Epidermal melanocyte (primary cell): ENCODE results near the gene SRC.
"Not testable (repeated sequence)": the region's sequence is repeated elsewhere in the genome, so short reads cannot be mapped to it uniquely, and the experiment has no call there.

Source experiments
- DNase-seq: peaks from one replicate; pipeline ENCODE4 v3.0.0; 2011; ENCODE audit warnings: low spot score; ENCODE audit not compliant: insufficient read length

The SRC gene

DNA sequence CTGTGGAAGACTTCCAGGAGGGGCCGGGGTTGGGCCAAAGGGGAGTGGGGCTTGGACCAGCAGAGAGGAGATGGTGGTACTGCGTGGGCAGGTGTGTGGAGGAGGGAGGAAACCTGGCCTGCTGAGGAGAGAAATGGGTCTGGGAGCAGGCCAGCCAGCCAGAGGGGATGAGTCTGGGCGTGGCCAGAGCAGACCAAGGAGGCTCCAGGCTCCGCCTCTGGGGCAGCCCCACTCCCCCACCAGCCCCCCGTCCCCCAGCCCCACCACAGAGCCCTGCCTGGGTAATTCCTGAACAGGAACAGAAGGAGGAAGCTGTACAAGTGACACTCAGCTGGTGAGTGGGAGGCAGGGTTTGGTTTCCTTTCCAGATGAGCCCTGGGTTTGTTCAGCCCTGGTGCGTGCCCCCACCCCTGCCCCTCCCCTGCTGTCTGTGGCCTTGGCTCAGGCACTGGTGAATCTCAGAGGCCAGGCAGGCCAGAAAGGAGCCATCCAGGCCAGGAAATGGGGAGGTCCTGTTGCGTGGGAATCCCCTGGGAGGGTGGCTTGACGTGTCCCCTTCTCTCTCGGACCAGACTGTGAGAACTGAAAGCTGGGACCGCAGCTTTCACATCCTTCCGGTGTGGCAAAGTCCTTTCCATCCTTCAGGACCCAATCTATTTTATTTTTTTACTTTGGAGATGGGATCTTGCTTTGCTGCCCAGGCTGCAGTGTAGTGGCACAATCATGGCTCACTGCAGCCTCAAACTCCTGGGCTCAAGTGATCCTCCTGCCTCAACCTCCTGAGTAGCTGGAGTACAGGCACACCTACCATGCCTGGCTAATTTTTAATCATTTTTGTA is 9.4 kb upstream of the SRC start:
- no peak for DNase-seq

GRCh38 chr20:37337208-37337991 is 8.5 kb upstream of the SRC start:
- no peak for DNase-seq

- DNase-seq, result not testable (repeated sequence)
Observed at GRCh38 chr20:37338380-37338779, 7.6 kb upstream of the SRC start.

- DNase-seq, result no peak
Observed at GRCh38 chr20:37339208-37339607, 6.7 kb upstream of the SRC start.

DNA sequence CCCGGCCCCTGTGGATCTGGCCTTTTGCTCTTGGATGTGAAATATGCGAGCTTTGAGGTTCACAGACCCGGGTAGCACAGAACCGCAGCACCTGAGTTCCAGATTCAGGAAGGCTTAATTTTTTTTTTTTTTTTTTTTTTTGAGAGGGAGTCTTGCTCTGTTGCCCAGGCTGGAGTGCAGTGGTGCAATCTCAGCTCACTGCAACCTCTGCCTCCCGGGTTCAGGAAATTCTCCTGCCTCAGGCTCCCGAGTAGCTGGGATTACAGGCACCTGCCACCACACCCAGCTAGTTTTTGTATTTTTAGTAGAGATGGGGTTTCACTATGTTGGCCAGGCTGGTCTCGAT is 6.2 kb upstream of the SRC start:
- not testable (repeated sequence) for DNase-seq

- no peak for DNase-seq
Observed at GRCh38 chr20:37340998-37341397, 4.9 kb upstream of the SRC start.

- DNase-seq, result no peak
Observed at GRCh38 chr20:37341632-37342031, 4.3 kb upstream of the SRC start.

DNA sequence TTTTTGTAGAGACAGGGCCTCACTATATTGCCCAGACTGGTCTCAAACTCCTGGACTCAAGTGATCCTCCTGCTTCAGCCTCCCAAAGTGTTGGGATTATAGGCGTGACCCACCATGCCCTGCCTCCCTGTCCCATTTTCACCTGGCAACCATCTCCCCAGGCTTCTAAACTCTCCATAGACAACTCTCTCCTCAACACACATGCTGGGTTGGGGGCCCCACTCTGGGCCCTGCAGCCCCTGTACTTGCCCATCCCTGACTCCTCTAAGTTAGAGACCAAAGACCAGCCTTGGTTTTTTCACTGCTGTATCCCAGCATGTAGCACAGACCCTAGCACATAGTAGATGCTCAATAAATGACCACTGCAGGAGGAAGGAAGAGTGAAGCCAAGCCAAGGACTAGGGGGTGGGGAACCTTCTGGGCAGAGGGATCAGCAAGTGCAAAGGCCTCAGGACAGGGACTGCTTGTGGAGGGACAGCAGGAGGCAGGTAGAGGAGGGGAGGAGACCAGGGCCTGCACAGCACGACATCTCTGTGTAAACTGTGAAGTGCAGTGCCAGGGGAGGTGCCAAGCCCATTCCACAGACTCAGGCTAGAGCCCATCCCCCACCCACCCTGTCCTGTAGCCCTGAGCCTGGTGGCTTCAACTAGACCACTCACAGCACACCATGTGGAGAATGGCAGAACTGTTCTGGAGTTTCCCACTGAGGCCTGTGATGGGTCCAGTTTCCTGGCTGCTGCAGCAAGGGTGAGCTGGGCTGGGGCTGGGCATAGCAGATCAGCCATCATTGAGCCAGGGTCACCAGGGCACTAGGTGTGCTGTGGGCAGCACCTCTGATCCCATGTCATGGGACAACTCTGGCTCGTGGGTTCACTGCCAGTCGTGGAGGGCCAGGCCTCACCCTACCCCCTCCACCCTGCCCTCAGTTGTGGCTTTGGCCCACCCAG is 3.4 kb upstream of the SRC start:
- no peak for DNase-seq

GRCh38 chr20:37343212-37343993 is 2.5 kb upstream of the SRC start:
- no peak for DNase-seq

DNA sequence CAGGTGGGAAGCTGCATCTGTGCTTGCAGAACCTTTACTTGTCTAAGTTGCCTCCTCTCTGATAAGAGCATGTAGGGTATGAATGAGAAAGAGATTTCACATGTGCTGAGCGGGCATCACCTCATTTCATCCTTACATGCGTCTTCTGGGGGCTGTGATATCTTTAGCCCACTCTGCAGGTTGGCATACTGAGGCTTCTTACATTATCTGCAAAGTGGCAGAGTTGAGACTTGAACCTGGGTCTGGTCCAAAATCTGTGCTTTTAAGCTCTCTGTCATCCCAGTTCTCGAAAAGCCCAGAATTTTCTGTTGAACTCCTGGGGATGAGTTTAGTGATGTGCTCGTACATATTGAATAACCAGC is 2.0 kb upstream of the SRC start:
- no peak for DNase-seq

GRCh38 chr20:37344506-37345338 is 1.2 kb upstream of the SRC start:
- no peak for DNase-seq

- no peak for DNase-seq
Observed at GRCh38 chr20:37346236-37346534, 245 bp downstream of the SRC start.

DNA sequence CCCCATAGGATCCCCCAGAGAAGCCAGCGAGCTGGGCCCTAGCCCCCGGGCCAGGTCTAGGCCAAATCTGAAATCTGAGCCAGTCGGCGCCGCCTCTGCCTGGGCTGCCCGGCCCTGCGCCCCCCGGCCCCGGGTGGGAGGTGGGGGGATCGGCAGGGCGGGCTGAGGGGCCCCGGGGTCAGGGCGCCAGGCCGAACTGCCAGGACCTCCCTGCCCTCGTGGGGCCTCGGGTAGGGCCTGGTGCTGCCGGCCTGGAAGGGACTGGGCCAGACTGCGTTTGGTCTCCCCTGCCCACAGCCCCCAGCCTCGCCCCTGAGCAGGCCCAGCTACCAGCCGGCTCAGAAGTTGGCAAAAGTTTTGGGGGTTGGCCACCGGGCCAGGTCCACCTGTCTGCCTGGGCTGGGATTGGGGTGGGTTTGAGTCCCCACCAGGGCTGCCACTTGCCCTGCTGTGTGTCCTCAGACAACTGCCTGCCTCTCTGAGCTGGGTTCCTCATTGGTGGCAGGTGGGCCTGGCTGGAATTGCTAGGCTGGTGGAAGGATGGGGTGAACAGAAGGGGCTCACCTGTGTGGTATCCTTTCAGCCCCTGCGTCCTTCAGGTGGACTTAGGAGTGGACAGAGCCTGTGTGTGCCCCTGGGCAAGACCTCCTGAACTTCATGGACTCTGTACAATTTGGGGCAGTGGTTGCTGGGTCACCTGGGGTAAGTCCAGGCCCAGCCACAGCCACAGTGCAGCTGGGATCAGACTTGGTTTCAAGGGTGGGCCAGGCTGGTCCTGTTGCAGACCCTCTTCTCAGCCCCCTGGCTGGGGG is 801 bp downstream of the SRC start:
- no peak for DNase-seq

GRCh38 chr20:37347347-37347823 is 1.4 kb downstream of the SRC start:
- no peak for DNase-seq

GRCh38 chr20:37347891-37348791 is 2.2 kb downstream of the SRC start:
- DNase-seq, result no peak

GRCh38 chr20:37348792-37349516 is 3.0 kb downstream of the SRC start:
- no peak for DNase-seq
